K562 (cell line): Measurements from ENCODE around the gene POLR3C. TPM values are rescaled to one million over a fixed set of nuclear protein-coding genes. Genes with fewer than 3 reads are reported as not detected.
A peak's percentile ranks its signal among the peaks of the same experiment; 100 is the strongest.

ENCODE experiments used
- ASH1L ChIP-seq: fragments of 450-650 bp; IDR thresholded peaks from 2 replicates; pipeline ENCODE4 v1.6.1; 2018; ENCODE audit warnings: borderline replicate concordance, mild to moderate bottlenecking, low read depth; ENCODE audit not compliant: partially characterized antibody
- CBX3 ChIP-seq, 2 experiments: IDR thresholded peaks; 1 replicate in 1 of 2; 2 replicates in 1 of 2; pipeline ENCODE4 v1.6.1; 2012; ENCODE audit warnings: inconsistent platforms in 2 of 2, low read length in 2 of 2, borderline replicate concordance in 1 of 2, control low read depth in 1 of 2
- ELF1 ChIP-seq: fragments of 200-800 bp; sonication (Bioruptor generic); IDR thresholded peaks from 2 replicates; pipeline ENCODE4 v1.6.1; 2016; ENCODE audit warnings: missing genetic modification characterization, missing compliant biosample characterization
- EP300 ChIP-seq: IDR thresholded peaks from 2 replicates; pipeline ENCODE4 v1.6.1; 2012; ENCODE audit warnings: low read length, improper control_type of control experiment
- HIVEP1 ChIP-seq: fragments of 250-450 bp; sonication (Bioruptor Pico); IDR thresholded peaks from 2 replicates; pipeline ENCODE4 v1.4.0; 2020; ENCODE audit warnings: mild to moderate bottlenecking
- ILK ChIP-seq: fragments of 450-650 bp; IDR thresholded peaks from 2 replicates; pipeline ENCODE4 v1.6.1; 2016; ENCODE audit warnings: missing genetic modification characterization, low read depth, mild to moderate bottlenecking, missing compliant biosample characterization, moderate library complexity, borderline replicate concordance
- LCOR ChIP-seq: sonication (generic); formaldehyde crosslinking; IDR thresholded peaks from 2 replicates; pipeline ENCODE4 v1.8.0; 2022; ENCODE audit warnings: mild to moderate bottlenecking, missing genetic modification reagents
- MTA3 ChIP-seq: fragments of 450-650 bp; formaldehyde crosslinking; IDR thresholded peaks from 2 replicates; pipeline ENCODE4 v1.6.1; 2017; ENCODE audit warnings: mild to moderate bottlenecking, borderline replicate concordance
- MXI1 ChIP-seq: IDR thresholded peaks from 2 replicates; pipeline ENCODE4 v1.6.1; 2011; ENCODE audit warnings: low read depth, mild to moderate bottlenecking, improper control_type of control experiment, low read length
- PHF8 ChIP-seq: fragments of 200-600 bp; sonication (generic); IDR thresholded peaks from 2 replicates; pipeline ENCODE4 v1.6.1; 2012; ENCODE audit warnings: mixed run types, mild to moderate bottlenecking, inconsistent platforms, low read length, moderate library complexity, borderline replicate concordance
- RBM15 ChIP-seq: fragments of 200-400 bp; formaldehyde crosslinking; IDR thresholded peaks from 2 replicates; pipeline ENCODE4 v1.6.1; 2018; ENCODE audit warnings: mild to moderate bottlenecking, low read length, moderate library complexity; ENCODE audit not compliant: insufficient read depth
- RBM17 ChIP-seq: fragments of 200-400 bp; formaldehyde crosslinking; IDR thresholded peaks from 2 replicates; pipeline ENCODE4 v1.6.1; 2017; ENCODE audit warnings: low read depth, mild to moderate bottlenecking, low read length, borderline replicate concordance
- RNF2 ChIP-seq: sonication (generic); IDR thresholded peaks from 2 replicates; pipeline ENCODE4 v1.6.1; 2016
- SREBF2 ChIP-seq: sonication (generic); formaldehyde crosslinking; IDR thresholded peaks from 2 replicates; pipeline ENCODE4 v1.4.0; 2020; ENCODE audit warnings: mild to moderate bottlenecking, missing genetic modification reagents
- THRAP3 ChIP-seq: fragments of 450-650 bp; IDR thresholded peaks from 2 replicates; pipeline ENCODE4 v1.6.1; 2016; ENCODE audit warnings: mild to moderate bottlenecking, inconsistent platforms, borderline replicate concordance
- ZNF232 ChIP-seq: sonication (generic); formaldehyde crosslinking; IDR thresholded peaks from 2 replicates; pipeline ENCODE4 v1.8.0; 2022; ENCODE audit warnings: mild to moderate bottlenecking, missing genetic modification reagents
- ZNF57 ChIP-seq: fragments of 450-650 bp; formaldehyde crosslinking; IDR thresholded peaks from 2 replicates; pipeline ENCODE4 v1.4.0; 2020; ENCODE audit warnings: mild to moderate bottlenecking, moderate library complexity
- polyA plus RNA-seq, 8 experiments: library from polyadenylated mRNA; depleted of rRNA in 4 of 8; stranded (reverse) in 5 of 8; unstranded in 3 of 8; fragments of >200 nt; fragmentation: Nextera tagmentation in 2 of 8; fragmentation: Illumina TruSeq in 1 of 8; extraction: Ambion mirVana in 2 of 8; extraction: Trizol in 1 of 8; gene quantifications; 2 replicates each; pipeline versions ENCODE4 v1.2.1 to v1.2.3, GENCODE V29; 2011 to 2014; ENCODE audit warnings: inconsistent platforms in 1 of 8, missing spikeins in 1 of 8
- total RNA-seq, 7 experiments: library from RNA; depleted of rRNA in 6 of 7; stranded (reverse); fragments of >200 nt in 6 of 7; fragmentation: Illumina TruSeq in 2 of 7; extraction: Trizol in 2 of 7; gene quantifications; 2 replicates each; pipeline versions ENCODE4 v1.2.1 to v1.2.3, GENCODE V29; 2011 to 2021; ENCODE audit warnings: low replicate concordance in 1 of 7
- TF ChIP-seq, protein P1 (sequence below): sonication (generic); formaldehyde crosslinking; IDR thresholded peaks from 2 replicates; pipeline ENCODE4 v1.8.0; 2022; ENCODE audit warnings: missing genetic modification reagents, mild to moderate bottlenecking, moderate library complexity, borderline replicate concordance
- TF ChIP-seq, protein P2 (sequence below), 2 experiments: fragments of 450-650 bp; formaldehyde crosslinking in 1 of 2; IDR thresholded peaks; 2 replicates each; pipeline versions ENCODE4 v1.4.0 to v1.6.1; 2014 to 2020; ENCODE audit warnings: mild to moderate bottlenecking in 2 of 2, borderline replicate concordance in 1 of 2, low read depth in 1 of 2
- TF ChIP-seq, protein P3 (sequence below): fragments of 250-450 bp; sonication (Bioruptor Pico); IDR thresholded peaks from 2 replicates; pipeline ENCODE4 v1.8.0; 2021; ENCODE audit warnings: moderate library complexity, mild to moderate bottlenecking, inconsistent platforms

The POLR3C gene
- total and polyA plus RNA-seq, 9 of the 15 experiments (the other 6 are each of a cell fraction or from before 2014, with no cell fraction given), result 19.7 to 64.1 (median 45.2) TPM

DNA sequence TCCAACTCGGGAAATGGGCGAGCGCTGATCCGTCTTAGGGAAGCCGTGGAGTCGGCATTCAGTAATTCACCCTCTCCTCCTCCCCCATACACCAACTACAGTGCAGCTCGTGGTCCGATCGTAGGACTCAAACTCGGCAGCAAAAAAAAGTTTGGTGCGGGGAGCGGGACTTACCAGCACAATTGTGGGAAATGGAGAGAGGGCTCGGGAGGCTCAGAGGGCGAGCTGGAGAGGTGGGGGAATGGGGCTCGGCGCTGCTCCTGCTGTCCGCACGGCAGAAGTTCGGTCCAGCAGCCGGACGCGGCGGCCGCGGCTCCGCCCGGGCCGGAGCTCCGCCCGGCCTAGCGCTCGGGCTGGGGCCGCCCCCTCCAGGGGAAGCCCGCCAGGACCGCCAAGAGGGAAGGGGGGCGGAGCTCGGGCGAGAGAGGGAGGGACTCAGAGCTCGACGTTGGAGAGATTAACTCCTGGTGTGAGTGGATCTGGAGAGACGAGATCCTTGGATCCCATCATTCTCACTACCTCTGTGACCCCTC is 35.6 kb downstream of the POLR3C start (continued):
- TF ChIP-seq MTA3, result 0 out of 2 replicates have a peak, but pooled peaks have one; percentile 35
- TF ChIP-seq ZNF232 (CRISPR knock-in tag), result no peak
- TF ChIP-seq, protein P1, sequence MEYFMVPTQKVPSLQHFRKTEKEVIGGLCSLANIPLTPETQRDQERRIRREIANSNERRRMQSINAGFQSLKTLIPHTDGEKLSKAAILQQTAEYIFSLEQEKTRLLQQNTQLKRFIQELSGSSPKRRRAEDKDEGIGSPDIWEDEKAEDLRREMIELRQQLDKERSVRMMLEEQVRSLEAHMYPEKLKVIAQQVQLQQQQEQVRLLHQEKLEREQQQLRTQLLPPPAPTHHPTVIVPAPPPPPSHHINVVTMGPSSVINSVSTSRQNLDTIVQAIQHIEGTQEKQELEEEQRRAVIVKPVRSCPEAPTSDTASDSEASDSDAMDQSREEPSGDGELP (CRISPR knock-in tag), result no peak
- no peak for TF ChIP-seq ASH1L
- TF ChIP-seq EP300, result no peak
- TF ChIP-seq MXI1, result no peak
- TF ChIP-seq, protein P2, sequence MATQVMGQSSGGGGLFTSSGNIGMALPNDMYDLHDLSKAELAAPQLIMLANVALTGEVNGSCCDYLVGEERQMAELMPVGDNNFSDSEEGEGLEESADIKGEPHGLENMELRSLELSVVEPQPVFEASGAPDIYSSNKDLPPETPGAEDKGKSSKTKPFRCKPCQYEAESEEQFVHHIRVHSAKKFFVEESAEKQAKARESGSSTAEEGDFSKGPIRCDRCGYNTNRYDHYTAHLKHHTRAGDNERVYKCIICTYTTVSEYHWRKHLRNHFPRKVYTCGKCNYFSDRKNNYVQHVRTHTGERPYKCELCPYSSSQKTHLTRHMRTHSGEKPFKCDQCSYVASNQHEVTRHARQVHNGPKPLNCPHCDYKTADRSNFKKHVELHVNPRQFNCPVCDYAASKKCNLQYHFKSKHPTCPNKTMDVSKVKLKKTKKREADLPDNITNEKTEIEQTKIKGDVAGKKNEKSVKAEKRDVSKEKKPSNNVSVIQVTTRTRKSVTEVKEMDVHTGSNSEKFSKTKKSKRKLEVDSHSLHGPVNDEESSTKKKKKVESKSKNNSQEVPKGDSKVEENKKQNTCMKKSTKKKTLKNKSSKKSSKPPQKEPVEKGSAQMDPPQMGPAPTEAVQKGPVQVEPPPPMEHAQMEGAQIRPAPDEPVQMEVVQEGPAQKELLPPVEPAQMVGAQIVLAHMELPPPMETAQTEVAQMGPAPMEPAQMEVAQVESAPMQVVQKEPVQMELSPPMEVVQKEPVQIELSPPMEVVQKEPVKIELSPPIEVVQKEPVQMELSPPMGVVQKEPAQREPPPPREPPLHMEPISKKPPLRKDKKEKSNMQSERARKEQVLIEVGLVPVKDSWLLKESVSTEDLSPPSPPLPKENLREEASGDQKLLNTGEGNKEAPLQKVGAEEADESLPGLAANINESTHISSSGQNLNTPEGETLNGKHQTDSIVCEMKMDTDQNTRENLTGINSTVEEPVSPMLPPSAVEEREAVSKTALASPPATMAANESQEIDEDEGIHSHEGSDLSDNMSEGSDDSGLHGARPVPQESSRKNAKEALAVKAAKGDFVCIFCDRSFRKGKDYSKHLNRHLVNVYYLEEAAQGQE (IDR thresholded peaks at IDR 0.05; ENCODE audit: borderline replicate concordance), result 0 out of 2 replicates have a peak, but pooled peaks have one; percentile 13
- TF ChIP-seq, protein P2 (CRISPR knock-in tag; IDR thresholded peaks at IDR 0.05; ENCODE audit: low read depth), result 0 out of 2 replicates have a peak, but pooled peaks have one; percentile 16
- TF ChIP-seq ZNF57 (CRISPR knock-in tag), result no peak
- TF ChIP-seq ILK (tag), result no peak
- no peak for TF ChIP-seq ELF1 (tag)
- TF ChIP-seq SREBF2 (CRISPR knock-in tag), result no peak
- no peak for TF ChIP-seq LCOR (CRISPR knock-in tag)
- no peak for TF ChIP-seq RBM17
- no peak for TF ChIP-seq RNF2
- TF ChIP-seq PHF8, result peak; percentile 72; the same call in 1 of the 2 replicates
- TF ChIP-seq RBM15, result no peak
- TF ChIP-seq, protein P3, sequence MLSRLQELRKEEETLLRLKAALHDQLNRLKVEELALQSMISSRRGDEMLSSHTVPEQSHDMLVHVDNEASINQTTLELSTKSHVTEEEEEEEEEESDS (CRISPR knock-in tag), result no peak
- TF ChIP-seq HIVEP1 (CRISPR knock-in tag), result no peak
- no peak for TF ChIP-seq THRAP3
- TF ChIP-seq CBX3 (IDR thresholded peaks at IDR 0.05; ENCODE audit: borderline replicate concordance in 1 of 2, low read length in 2 of 2), result no peak
